RWPE1 (cell line): Measurements from ENCODE around the gene NPC2.

Source experiments
- CTCF ChIA-PET: fragments of 350-600 bp; sonication (Branson Sonifier 250); formaldehyde crosslinking; extraction: SDS; loops from one replicate; lab custom pipeline; 2021; lab: Yijun Ruan, JAX
- POLR2A ChIA-PET: fragments of 400-600 bp; formaldehyde crosslinking; extraction: SDS; loops from one replicate; lab custom pipeline; 2020; ENCODE audit warnings: antibody characterized with exemption; ENCODE audit not compliant: low non-redundant PET; lab: Yijun Ruan, JAX
- DNase-seq: peaks from one replicate; pipeline ENCODE4 v3.0.0; 2012; ENCODE audit warnings: low spot score
- H3K27ac ChIP-seq: fragments of 450-650 bp; 2 replicates; pipeline ENCODE4 v1.5.1; 2017
- CTCF ChIP-seq: fragments of 450-650 bp; conservative IDR thresholded peaks from 2 replicates; pipeline ENCODE4 v1.5.1; 2017; ENCODE audit warnings: low read depth, mild to moderate bottlenecking

NPC2 gene

GRCh38 chr14:74491956-74492775 is 939 bp downstream of the NPC2 start:
- DNase-seq: peak; percentile 50
- POLR2A ChIA-PET: interaction anchor here (1.8 kb wide), 1 partner anchor 75 kb away, joined by 5 read pairs; no protein-coding TSS in a partner anchor
- CTCF ChIA-PET: no interaction called here
- TF ChIP-seq CTCF: peak; percentile 68
- peak overlapping the region; percentile 89 for H3K27ac ChIP-seq

DNA sequence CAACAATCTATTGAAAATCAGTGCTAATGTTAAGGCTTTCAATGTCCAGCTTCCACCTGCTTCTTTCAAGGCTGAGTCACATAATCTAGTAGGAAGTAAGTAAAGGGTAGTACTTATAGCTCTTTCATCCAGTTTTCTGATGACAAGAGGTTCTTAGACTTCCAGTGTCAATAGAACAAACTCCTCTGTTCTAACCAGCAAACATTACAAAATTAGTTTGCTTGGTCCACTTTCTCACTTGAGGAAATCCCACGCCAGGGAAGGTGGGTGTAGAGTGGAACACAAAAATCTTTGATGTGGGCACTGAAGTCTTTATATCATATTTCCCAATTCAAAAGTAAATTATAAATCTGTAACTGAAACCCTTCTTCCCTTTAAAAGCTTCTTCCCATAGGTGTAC is 2.6 kb downstream of the NPC2 start:
- POLR2A ChIA-PET: interaction anchor here (0.7 kb wide), 1 partner anchor 184 kb away, joined by 3 read pairs; no protein-coding TSS in a partner anchor
- no peak for DNase-seq
- H3K27ac ChIP-seq: no peak overlapping the region
- TF ChIP-seq CTCF: no peak
- CTCF ChIA-PET: interaction anchor here (0.7 kb wide), 1 partner anchor 125 kb away, joined by 3 read pairs; no protein-coding TSS in a partner anchor

GRCh38 chr14:74488786-74489397 is 4.2 kb downstream of the NPC2 start:
- H3K27ac ChIP-seq: peak overlapping the region; percentile 74
- ChIA-PET CTCF (interaction anchor here (0.7 kb wide), 1 partner anchor 97 kb away, joined by 3 read pairs; no protein-coding TSS in a partner anchor), POLR2A (no interaction called here)
- peak; percentile 60 for DNase-seq
- TF ChIP-seq CTCF: no peak

DNA sequence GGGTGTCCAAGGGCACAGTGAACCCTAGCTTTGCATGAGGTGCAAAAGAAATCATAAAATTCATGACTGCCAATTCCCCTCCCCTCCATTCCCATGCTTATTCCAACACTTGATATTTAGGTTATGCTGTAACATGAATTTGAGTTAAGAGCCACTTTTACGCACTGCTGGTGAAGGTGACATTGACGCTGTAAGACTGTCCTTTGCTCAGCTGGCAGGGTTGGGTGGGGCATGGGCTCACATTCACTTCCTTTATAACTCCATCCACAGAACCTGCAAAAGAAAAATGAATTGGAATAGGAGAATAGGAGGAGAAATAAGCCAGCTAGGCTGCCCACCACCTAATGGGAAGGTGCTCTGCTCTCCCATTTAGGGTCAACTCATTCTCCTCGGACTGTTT is 6.9 kb downstream of the NPC2 start:
- TF ChIP-seq CTCF: no peak
- H3K27ac ChIP-seq: no peak overlapping the region
- POLR2A ChIA-PET: no interaction called here
- DNase-seq: no peak
- CTCF ChIA-PET: no interaction called here

GRCh38 chr14:74483321-74483720 is 9.8 kb downstream of the NPC2 start:
- ChIA-PET CTCF (interaction anchor here (1.2 kb wide), 1 partner anchor 129 kb away, joined by 3 read pairs; the partner anchor contains the start of gene LTBP2), POLR2A (no interaction called here)
- H3K27ac ChIP-seq: no peak overlapping the region
- DNase-seq: no peak
- no peak for TF ChIP-seq CTCF

DNA sequence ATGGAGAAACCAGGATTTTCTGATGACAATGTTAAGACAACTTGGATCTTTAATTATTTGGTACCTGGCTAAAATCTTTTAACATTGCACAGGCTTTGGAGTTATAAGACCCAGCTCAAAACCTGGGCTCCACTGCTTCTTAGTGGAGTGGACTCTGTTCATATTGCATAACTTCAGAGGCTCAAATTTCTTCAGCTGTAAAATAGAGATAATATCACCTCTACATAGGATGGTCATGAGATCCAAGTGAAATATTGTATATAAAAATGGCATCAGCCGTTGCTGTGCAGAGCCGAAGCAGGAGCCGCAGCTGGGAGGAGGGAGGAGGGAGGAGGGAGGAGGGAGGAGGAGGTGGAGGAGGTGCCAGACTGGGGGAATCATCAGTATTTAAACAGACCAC is 10.5 kb downstream of the NPC2 start:
- CTCF ChIA-PET: interaction anchor here (0.5 to 1.2 kb wide), 2 partner anchors 130 to 212 kb away, joined by 3 read pairs; partner anchors contain the start of gene LTBP2
- DNase-seq: no peak
- POLR2A ChIA-PET: no interaction called here
- no peak overlapping the region for H3K27ac ChIP-seq
- TF ChIP-seq CTCF: no peak
